Endothelial cell of umbilical vein (primary cell): Measurements from ENCODE around the gene NUDCD3.

Source experiments
- CTCF ChIP-seq, 2 donors: IDR thresholded peaks; 1 replicate in 1 of 2; 2 replicates in 1 of 2; pipeline ENCODE4 v1.5.1; 2011; ENCODE audit warnings: low read length in 2 of 2, mild to moderate bottlenecking in 2 of 2, moderate library complexity in 2 of 2, control low read depth in 1 of 2, inconsistent platforms in 1 of 2, low read depth in 1 of 2; ENCODE audit not compliant: insufficient read depth in 1 of 2; ENCODE audit errors: extremely low read depth in 1 of 2
- EZH2 ChIP-seq: IDR thresholded peaks from 2 replicates; pipeline ENCODE4 v1.6.1; 2012; ENCODE audit warnings: borderline replicate concordance, low read depth, mild to moderate bottlenecking, moderate library complexity, low read length, inconsistent platforms; ENCODE audit not compliant: severe bottlenecking
- FOS ChIP-seq: IDR thresholded peaks from 2 replicates; pipeline ENCODE4 v1.6.1; 2011; ENCODE audit warnings: mild to moderate bottlenecking, low read length, moderate library complexity, borderline replicate concordance; ENCODE audit not compliant: insufficient read depth
- JUN ChIP-seq: IDR thresholded peaks from 2 replicates; pipeline ENCODE4 v1.6.1; 2011; ENCODE audit warnings: borderline replicate concordance, low read depth; ENCODE audit not compliant: insufficient read length, insufficient read depth
- POLR2A ChIP-seq: IDR thresholded peaks from 2 replicates; pipeline ENCODE4 v1.6.1; 2012; ENCODE audit warnings: low read depth, mild to moderate bottlenecking, control low read depth, low read length
- POLR2AphosphoS5 ChIP-seq: IDR thresholded peaks from 2 replicates; pipeline ENCODE4 v1.6.1; 2012; ENCODE audit warnings: low read depth, mild to moderate bottlenecking, control low read depth, low read length, moderate library complexity; ENCODE audit not compliant: insufficient read depth

GRCh38 chr7:44383566-44383965 is 106.9 kb downstream of the NUDCD3 start:
- TF ChIP-seq CTCF (IDR thresholded peaks at IDR 0.05; ENCODE audit: extremely low read depth in 1 of 2, insufficient read depth in 1 of 2, low read depth in 1 of 2, low read length in 2 of 2) (no peak), EZH2 (no peak), POLR2A (no peak), POLR2AphosphoS5 (peak; percentile 64), FOS (peak; percentile 96), JUN (peak; percentile 87)
